SK-N-SH (cell line): ENCODE data around the gene LRRN4.

ENCODE experiments used
- CTCF ChIP-seq: fragments of 200-600 bp; sonication (generic); IDR thresholded peaks from 2 replicates; pipeline ENCODE4 v1.6.1; 2017; ENCODE audit warnings: antibody characterized with exemption, mild to moderate bottlenecking, moderate library complexity
- EP300 ChIP-seq, 2 experiments: IDR thresholded peaks; 2 replicates each; pipeline versions ENCODE4 v1.4.0 to v1.6.1; 2012; ENCODE audit warnings: borderline replicate concordance in 1 of 2, low read depth in 1 of 2, low read length in 1 of 2

GRCh38 chr20:6048391-6048790 is 5.5 kb downstream of the LRRN4 start:
- TF ChIP-seq CTCF (no peak), EP300 (IDR thresholded peaks at IDR 0.05; ENCODE audit: borderline replicate concordance in 1 of 2, low read depth in 1 of 2, low read length in 1 of 2) (no peak)
